B cell (primary cell): ENCODE measurements around the gene DDX20. TPM values are rescaled to one million over a fixed set of nuclear protein-coding genes. Genes with fewer than 3 reads are reported as not detected.

Experiments used
- ATAC-seq: fragments of 200-7000 bp; cut with Tn5 transposase; one replicate; pipeline ENCODE4 v1.10.0; 2021; ENCODE audit warnings: low read depth, mild to moderate bottlenecking, moderate number of reproducible peaks, moderate library complexity
- CTCF ChIA-PET: fragments of 350-600 bp; sonication (Branson Sonifier 250); formaldehyde crosslinking; loops from one replicate; lab custom pipeline; 2021; ENCODE audit warnings: antibody characterized with exemption, inconsistent platforms; lab: Charles Lee
- POLR2A ChIA-PET: fragments of 350-600 bp; sonication (Branson Sonifier 250); formaldehyde crosslinking; loops from one replicate; lab custom pipeline; 2021; ENCODE audit warnings: antibody characterized with exemption; lab: Charles Lee
- DNase-seq: peaks from one replicate; pipeline ENCODE4 v3.0.0; 2013
- H2AFZ ChIP-seq: 2 replicates; pipeline ENCODE4 v1.6.1; 2012; ENCODE audit warnings: mild to moderate bottlenecking, low read depth, low read length; ENCODE audit not compliant: insufficient read depth, poor library complexity, severe bottlenecking
- H3K27ac ChIP-seq, 2 donors: 1 replicate in 1 of 2; 2 replicates in 1 of 2; pipeline ENCODE4 v1.5.1; 2012 to 2013; ENCODE audit warnings: low read length in 2 of 2, mild to moderate bottlenecking in 2 of 2, moderate library complexity in 1 of 2
- H3K27me3 ChIP-seq, 4 experiments: fragments of 200-600 bp in 1 of 4; sonication (generic) in 1 of 4; replicated peaks in 1 of 4; 1 replicate in 2 of 4; 2 replicates in 2 of 4; pipeline versions ENCODE4 v1.6.1 to v1.7.0; 2013 to 2016; ENCODE audit warnings: low read length in 3 of 4, mild to moderate bottlenecking in 2 of 4, mixed read lengths in 1 of 4, moderate library complexity in 1 of 4; ENCODE audit not compliant: insufficient read depth in 4 of 4, control insufficient read depth in 3 of 4; ENCODE audit errors: control extremely low read depth in 1 of 4
- H3K36me3 ChIP-seq, 2 experiments: replicated peaks in 1 of 2; 1 replicate in 1 of 2; 2 replicates in 1 of 2; pipeline versions ENCODE4 v1.6.1 to v1.7.1; 2013; ENCODE audit warnings: low read length in 1 of 2; ENCODE audit not compliant: insufficient read depth in 2 of 2, control insufficient read depth in 1 of 2; ENCODE audit errors: control extremely low read depth in 1 of 2, extremely low read depth in 1 of 2
- H3K4me1 ChIP-seq, 2 donors: fragments of 200-600 bp in 1 of 2; sonication (generic) in 1 of 2; 1 replicate in 1 of 2; 2 replicates in 1 of 2; pipeline versions ENCODE4 v1.5.1 to v1.6.1; 2013 to 2017; ENCODE audit warnings: low read length in 2 of 2; ENCODE audit not compliant: control insufficient read depth in 2 of 2, insufficient read depth in 2 of 2
- H3K4me2 ChIP-seq: replicated peaks from 2 replicates; pipeline ENCODE3; 2012; ENCODE audit warnings: mild to moderate bottlenecking, low read depth, low read length; ENCODE audit not compliant: poor library complexity, severe bottlenecking
- H3K4me3 ChIP-seq, 5 experiments: fragments of 200-600 bp in 1 of 5; sonication (generic) in 1 of 5; 1 replicate in 3 of 5; 2 replicates in 2 of 5; pipeline versions ENCODE4 v1.5.1 to v1.7.0; 2011 to 2016; ENCODE audit warnings: low read length in 4 of 5, mild to moderate bottlenecking in 4 of 5, low read depth in 2 of 5, control low read depth in 1 of 5, moderate library complexity in 1 of 5; ENCODE audit not compliant: insufficient read depth in 1 of 5; ENCODE audit errors: control extremely low read depth in 1 of 5, extremely low read depth in 1 of 5
- H3K79me2 ChIP-seq: fragments of 200-600 bp; sonication (generic); one replicate; pipeline ENCODE4 v1.6.0; 2016; ENCODE audit warnings: low read length; ENCODE audit not compliant: control insufficient read depth, insufficient read depth
- H3K9ac ChIP-seq: fragments of 200-600 bp; sonication (generic); 2 replicates; pipeline ENCODE4 v1.6.1; 2017; ENCODE audit warnings: mild to moderate bottlenecking, low read length, moderate library complexity
- H3K9me3 ChIP-seq, 3 donors: one replicate each; pipeline versions ENCODE4 v1.6.1 to v1.7.1; 2013; ENCODE audit warnings: low read length in 2 of 3; ENCODE audit not compliant: control insufficient read depth in 2 of 3, insufficient read depth in 1 of 3; ENCODE audit errors: control extremely low read depth in 1 of 3
- H4K20me1 ChIP-seq: 2 replicates; pipeline ENCODE4 v1.6.0; 2012; ENCODE audit warnings: mild to moderate bottlenecking, low read length; ENCODE audit not compliant: insufficient read depth, control insufficient read depth, poor library complexity, severe bottlenecking
- H3K27ac Mint-ChIP-seq: one replicate; pipeline ENCODE4 v1.8.0; 2021; ENCODE audit warnings: mixed read lengths
- H3K27me3 Mint-ChIP-seq: one replicate; pipeline ENCODE4 v1.8.0; 2021; ENCODE audit warnings: mixed read lengths
- H3K4me1 Mint-ChIP-seq: one replicate; pipeline ENCODE4 v1.8.0; 2021; ENCODE audit warnings: mixed read lengths
- H3K4me3 Mint-ChIP-seq: one replicate; pipeline ENCODE4 v1.8.0; 2021; ENCODE audit warnings: mixed read lengths
- H3K9me3 Mint-ChIP-seq: one replicate; pipeline ENCODE4 v1.8.0; 2022; ENCODE audit warnings: mixed read lengths; ENCODE audit not compliant: insufficient read depth
- EZH2 ChIP-seq: IDR thresholded peaks from 2 replicates; pipeline ENCODE4 v1.6.1; 2012; ENCODE audit warnings: borderline replicate concordance, low read depth, mild to moderate bottlenecking, moderate library complexity, low read length; ENCODE audit not compliant: insufficient read depth, poor library complexity, severe bottlenecking
- WGBS: methylation state at CpG from one replicate; pipeline ENCODE4 v1.1.5; 2013; ENCODE audit warnings: missing lambda C conversion rate; ENCODE audit not compliant: insufficient coverage; 5-methylcytosine and 5-hydroxymethylcytosine counted together
- intact Hi-C: fragments of 100-400 bp; cut with micrococcal nuclease; formaldehyde crosslinking; loops from one replicate; pipeline ENCODE4 v1.10.0; 2022
- polyA plus RNA-seq: library from polyadenylated mRNA; depleted of rRNA; stranded (reverse); fragments of >200 nt; gene quantifications from 2 replicates; pipeline ENCODE4 v1.2.3, GENCODE V29; 2012
- total RNA-seq, 2 donors: library from RNA; stranded (reverse); fragments of 120-200 nt in 1 of 2; gene quantifications; 1 replicate in 1 of 2; 2 replicates in 1 of 2; pipeline versions ENCODE4 v1.2.3 to v1.2.4, GENCODE V29; 2013 to 2022
- TF ChIP-seq, protein P1 (sequence below): fragments of 200-600 bp; IDR thresholded peaks from one replicate; pipeline ENCODE4 v1.8.0; 2022; ENCODE audit warnings: antibody characterized with exemption, mild to moderate bottlenecking

DDX20 gene
- total and polyA plus RNA-seq, 2 donors (not counting 1 experiment from before 2014, with no cell fraction given) = 5.7 to 24.6 TPM

DNA sequence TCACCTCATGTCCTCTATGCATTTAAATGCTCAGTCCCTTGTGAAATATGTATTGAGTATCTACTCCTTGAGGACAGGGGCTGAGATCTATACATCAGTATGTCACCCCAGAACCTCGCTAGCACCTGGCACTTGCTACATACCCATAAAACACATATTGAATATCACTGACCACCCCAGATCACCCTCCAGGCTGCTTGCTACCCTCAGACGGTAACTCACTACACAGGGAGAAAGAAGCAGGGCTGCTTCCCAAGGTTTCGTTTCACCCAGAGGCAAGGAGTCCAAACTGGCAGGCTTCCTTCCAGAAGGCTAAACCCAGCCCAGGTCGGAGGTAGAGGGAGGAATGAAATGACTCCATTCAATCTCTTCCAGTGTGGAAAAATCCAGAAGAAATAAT lies 25.0 kb upstream of the DDX20 start:
- 90% methylated on average over 2 of the region's 4 CpGs for WGBS
- POLR2A ChIA-PET = no interaction called here
- Histone ChIP-seq H3K9ac (no peak overlapping the region), H4K20me1 (no peaks in the 10 kb centered on the region), H3K9me3 (no peaks in the 10 kb centered on the region), H3K4me1 (peaks cover 0 to 5% of the 10 kb centered on the region in 2 donors), H3K27ac (no peak overlapping the region), H3K27me3 (no peaks in the 10 kb centered on the region), H3K36me3 (no peaks in the 10 kb centered on the region), H3K79me2 (no peaks in the 10 kb centered on the region), H2AFZ (no peak overlapping the region), H3K4me2 (no peak overlapping the region), H3K4me3 (no peak overlapping the region)
- no peaks in the 10 kb centered on the region for H3K9me3 Mint-ChIP-seq
- no peak for ATAC-seq
- H3K27ac Mint-ChIP-seq = no peak overlapping the region
- H3K4me3 Mint-ChIP-seq = no peak overlapping the region
- CTCF ChIA-PET = interaction anchor here (1.6 kb wide), 1 partner anchor 15 kb away, joined by 16 read pairs; no protein-coding TSS in a partner anchor
- DNase-seq = no peak
- intact Hi-C loops = no loop called here
- no peak for TF ChIP-seq EZH2
- TF ChIP-seq, protein P1, sequence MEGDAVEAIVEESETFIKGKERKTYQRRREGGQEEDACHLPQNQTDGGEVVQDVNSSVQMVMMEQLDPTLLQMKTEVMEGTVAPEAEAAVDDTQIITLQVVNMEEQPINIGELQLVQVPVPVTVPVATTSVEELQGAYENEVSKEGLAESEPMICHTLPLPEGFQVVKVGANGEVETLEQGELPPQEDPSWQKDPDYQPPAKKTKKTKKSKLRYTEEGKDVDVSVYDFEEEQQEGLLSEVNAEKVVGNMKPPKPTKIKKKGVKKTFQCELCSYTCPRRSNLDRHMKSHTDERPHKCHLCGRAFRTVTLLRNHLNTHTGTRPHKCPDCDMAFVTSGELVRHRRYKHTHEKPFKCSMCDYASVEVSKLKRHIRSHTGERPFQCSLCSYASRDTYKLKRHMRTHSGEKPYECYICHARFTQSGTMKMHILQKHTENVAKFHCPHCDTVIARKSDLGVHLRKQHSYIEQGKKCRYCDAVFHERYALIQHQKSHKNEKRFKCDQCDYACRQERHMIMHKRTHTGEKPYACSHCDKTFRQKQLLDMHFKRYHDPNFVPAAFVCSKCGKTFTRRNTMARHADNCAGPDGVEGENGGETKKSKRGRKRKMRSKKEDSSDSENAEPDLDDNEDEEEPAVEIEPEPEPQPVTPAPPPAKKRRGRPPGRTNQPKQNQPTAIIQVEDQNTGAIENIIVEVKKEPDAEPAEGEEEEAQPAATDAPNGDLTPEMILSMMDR = no peak
- H3K27me3 Mint-ChIP-seq = no peaks in the 10 kb centered on the region
- peaks cover 2% of the 10 kb centered on the region for H3K4me1 Mint-ChIP-seq

- no peak for DNase-seq
- intact Hi-C loops = no loop called here
- peaks cover 2% of the 10 kb centered on the region for H3K4me1 Mint-ChIP-seq
- H3K4me3 ChIP-seq = no peak overlapping the region
- H3K4me3 Mint-ChIP-seq = no peak overlapping the region
- H3K4me2 ChIP-seq = no peak overlapping the region
- H4K20me1 ChIP-seq = no peaks in the 10 kb centered on the region
- H3K4me1 ChIP-seq = peaks cover 0 to 5% of the 10 kb centered on the region in 2 donors
- 100% methylated on average over 2 of the region's 6 CpGs for WGBS
- no peaks in the 10 kb centered on the region for H3K27me3 Mint-ChIP-seq
- no peak overlapping the region for H2AFZ ChIP-seq
- no peaks in the 10 kb centered on the region for H3K36me3 ChIP-seq
- no peak for TF ChIP-seq EZH2
- TF ChIP-seq, protein P1 = no peak
- no peak overlapping the region for H3K27ac ChIP-seq
- H3K9me3 Mint-ChIP-seq = no peaks in the 10 kb centered on the region
- H3K79me2 ChIP-seq = no peaks in the 10 kb centered on the region
- ChIA-PET CTCF (interaction anchor here (1.6 kb wide), 1 partner anchor 16 kb away, joined by 16 read pairs; no protein-coding TSS in a partner anchor), POLR2A (no interaction called here)
- no peak for ATAC-seq
- H3K27me3 ChIP-seq = peaks cover 0 to 8% (median 1%) of the 10 kb centered on the region in 4 experiments
- no peak overlapping the region for H3K9ac ChIP-seq
- H3K9me3 ChIP-seq = no peaks in the 10 kb centered on the region
- no peak overlapping the region for H3K27ac Mint-ChIP-seq
Observed at GRCh38 chr1:111731956-111732355, 23.7 kb upstream of the DDX20 start.
